GM21526 (cell line): ENCODE results near the gene TRAPPC1.

Experiments used
- ATAC-seq: cut with Tn5 transposase; IDR thresholded peaks from one replicate; pipeline ENCODE4 v1.9.1; 2021; ENCODE audit warnings: moderate library complexity; ENCODE audit not compliant: unreplicated experiment, low FRiP score

The TRAPPC1 gene

DNA sequence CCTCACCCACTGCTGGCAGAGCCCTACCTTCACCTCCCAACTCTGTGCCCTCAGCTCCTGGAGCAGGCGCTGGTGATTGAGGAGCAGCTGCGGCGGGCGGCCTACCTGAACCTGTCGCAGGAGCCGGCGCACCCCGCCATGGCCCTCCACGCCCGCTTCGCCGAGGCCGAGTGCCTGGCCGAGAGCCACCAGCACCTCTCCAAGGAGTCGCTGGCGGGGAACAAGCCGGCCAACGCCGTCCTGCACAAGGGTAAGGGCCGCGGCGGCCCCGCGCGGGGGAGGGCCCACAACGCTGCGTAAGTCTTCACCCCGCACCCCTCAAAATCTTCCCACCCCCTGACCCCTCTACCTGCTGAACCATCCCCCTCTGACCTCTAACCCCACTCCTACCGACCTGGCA lies 22.7 kb downstream of the TRAPPC1 start:
- ATAC-seq, result no peak

DNA sequence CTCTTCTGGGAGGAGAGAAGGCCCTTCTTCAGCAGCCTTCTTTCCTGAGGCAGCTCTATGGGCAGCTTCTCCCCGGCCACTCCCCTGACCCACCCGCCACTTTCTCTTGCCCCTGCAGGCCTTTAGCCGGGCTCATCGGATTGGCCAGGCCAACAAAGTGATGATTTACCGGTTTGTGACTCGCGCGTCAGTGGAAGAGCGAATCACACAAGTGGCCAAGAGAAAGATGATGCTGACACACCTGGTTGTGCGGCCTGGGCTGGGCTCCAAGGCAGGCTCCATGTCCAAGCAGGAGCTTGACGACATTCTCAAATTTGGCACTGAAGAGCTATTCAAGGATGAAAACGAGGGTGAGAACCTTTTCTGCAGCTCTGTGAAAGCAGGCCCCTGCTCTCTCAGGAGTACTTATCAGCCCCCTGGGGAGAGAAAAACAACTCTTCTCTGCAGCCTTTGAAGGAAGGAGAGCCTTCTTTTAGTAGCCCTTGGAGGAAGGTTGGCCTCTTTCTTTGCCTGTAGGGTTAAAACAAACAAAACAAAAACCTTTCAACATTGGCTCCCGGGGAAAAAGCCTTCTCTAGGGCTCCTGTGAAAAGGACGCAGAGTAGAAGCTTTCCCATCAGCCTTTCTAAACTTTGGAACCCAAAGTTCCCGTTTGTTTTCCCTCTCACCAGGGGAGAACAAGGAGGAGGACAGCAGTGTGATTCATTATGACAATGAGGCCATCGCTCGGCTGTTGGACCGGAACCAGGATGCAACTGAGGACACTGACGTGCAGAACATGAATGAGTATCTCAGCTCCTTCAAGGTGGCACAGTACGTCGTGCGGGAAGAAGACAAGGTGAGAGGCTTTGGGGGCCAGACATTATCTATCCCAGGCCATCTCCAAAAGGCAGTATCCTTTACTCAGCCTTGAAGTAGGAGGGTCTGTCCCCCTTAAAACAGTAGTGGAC lies 28.3 kb downstream of the TRAPPC1 start:
- no peak for ATAC-seq

DNA sequence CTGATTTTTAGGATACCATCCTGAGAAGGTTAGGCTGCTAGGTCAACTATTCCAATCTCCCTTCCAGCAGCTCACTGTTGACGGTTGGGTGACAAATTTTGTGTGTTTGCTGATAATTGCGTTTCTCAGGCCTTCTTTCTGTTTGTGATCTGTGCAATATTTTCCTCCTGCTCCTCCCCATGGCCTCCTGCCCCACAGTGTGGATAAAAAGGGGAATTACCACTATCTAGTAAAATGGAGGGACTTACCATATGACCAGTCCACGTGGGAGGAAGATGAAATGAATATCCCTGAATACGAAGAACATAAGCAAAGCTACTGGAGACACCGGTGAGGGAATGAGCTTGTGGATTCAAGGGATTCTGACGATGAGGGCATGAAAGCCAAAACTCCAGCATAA lies 34.0 kb downstream of the TRAPPC1 start:
- ATAC-seq, result no peak

DNA sequence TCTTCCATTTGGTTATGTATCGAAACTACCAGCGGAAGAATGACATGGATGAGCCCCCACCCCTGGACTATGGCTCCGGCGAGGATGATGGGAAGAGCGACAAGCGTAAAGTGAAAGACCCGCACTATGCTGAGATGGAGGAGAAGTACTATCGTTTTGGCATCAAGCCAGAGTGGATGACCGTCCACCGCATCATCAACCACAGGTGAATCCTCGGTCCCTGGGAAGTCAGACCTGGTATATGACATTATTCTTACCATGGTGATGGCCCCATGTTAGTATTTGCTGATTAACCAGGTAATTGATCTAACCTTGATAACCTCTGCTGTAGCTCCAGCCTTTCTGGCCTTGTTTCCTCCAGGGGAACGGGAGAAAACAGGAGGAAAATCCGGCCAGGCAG lies 34.7 kb downstream of the TRAPPC1 start:
- ATAC-seq, result no peak

GRCh38 chr17:7894866-7895265 lies 36.9 kb downstream of the TRAPPC1 start:
- ATAC-seq, result no peak

DNA sequence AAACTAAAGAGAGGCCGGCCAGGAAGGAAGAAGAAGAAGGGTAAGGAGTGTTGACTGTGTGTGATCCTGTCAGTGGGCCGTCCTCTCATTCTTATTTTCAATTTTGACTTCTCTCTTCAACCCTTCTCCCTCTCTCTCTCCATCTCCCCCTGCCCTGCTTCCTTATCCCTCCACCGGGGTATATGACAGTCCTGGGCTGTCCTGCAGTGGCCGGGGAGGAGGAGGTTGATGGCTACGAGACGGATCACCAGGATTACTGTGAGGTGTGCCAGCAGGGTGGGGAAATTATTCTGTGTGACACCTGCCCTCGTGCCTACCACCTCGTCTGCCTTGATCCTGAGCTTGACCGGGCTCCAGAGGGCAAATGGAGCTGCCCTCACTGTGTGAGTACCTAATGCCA lies 37.5 kb downstream of the TRAPPC1 start:
- ATAC-seq, result no peak

- no peak for ATAC-seq
Measured at GRCh38 chr17:7893187-7893880, 38.4 kb downstream of the TRAPPC1 start.

GRCh38 chr17:7889166-7889955 lies 42.4 kb downstream of the TRAPPC1 start:
- ATAC-seq, result no peak

DNA sequence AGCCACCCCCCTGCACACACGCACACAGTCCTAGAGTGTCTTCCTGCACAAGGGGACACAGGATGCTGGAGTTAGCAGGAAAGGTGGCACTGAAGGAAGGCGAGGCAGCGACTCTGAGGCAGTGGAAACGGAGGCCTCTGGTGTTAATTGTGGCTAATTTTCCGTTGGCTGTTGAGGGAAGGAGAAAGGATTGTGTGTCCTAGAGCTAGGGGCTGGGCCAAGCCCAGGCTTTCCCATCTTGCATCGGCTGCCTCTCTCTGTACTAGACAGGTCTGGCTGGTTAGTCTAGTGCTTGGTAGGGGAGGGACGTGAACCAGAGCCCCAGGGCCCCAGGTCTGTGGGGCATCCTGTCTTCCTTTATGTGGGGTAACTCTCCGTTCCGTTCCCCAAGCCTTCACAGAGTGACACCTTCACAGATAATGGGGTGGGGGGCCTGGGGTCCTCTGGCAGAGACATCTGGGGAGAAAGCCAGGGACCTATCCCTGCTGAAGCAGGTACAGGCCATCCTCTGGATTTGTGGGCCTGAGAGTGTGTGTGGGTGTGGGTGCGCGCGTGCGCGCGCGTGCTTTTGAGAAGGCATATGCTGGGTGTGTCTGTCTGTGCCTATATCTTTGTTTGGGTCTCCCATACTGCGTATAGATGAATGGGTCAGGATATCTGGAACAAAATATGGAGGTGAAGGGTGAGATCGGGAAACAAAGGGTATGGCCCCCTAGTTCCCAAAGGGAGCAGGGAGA lies 43.4 kb downstream of the TRAPPC1 start, which contains the start of gene CHD3:
CHD3 (plus strand) TSS at position 606 of the 737 bp plus-strand sequence. CDS start 212 bp downstream, outside the sequence.
- no peak for ATAC-seq

DNA sequence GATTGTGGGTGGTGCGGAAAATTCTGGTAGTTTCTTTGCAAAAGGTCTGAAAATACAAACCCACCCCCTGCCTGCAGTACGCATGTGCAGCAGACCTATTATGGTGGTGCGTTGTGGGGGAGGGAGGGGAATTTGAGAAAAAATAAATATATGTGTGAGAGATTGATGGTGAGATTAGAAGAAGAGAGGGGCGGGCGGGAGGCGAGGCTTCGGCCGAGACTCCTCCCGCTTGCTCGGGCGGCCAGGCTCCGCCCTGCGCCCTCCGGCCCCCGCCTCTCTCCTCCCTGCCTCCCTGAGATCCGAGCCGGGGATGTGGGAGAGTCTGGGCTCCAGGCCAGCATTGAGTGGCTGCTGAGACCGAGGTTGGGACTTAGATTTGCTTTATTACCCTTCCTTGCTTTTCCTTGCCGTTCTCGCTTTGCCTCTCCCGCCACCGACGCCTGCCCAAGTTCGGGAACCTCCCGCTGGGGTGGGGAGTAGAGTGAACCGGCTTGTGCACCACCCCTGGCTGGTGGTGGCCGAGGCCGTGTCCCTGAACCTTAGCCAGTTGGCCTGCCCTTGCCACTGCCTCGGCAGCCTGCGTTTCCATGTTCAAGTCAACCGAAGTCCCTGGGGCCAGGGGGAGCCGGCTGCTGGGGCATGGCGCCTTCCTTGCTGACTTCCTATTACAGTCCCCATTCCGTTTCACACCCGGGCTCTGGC lies 44.1 kb downstream of the TRAPPC1 start:
- no peak for ATAC-seq

GRCh38 chr17:7887038-7887481 lies 44.7 kb downstream of the TRAPPC1 start:
- ATAC-seq, result no peak

DNA sequence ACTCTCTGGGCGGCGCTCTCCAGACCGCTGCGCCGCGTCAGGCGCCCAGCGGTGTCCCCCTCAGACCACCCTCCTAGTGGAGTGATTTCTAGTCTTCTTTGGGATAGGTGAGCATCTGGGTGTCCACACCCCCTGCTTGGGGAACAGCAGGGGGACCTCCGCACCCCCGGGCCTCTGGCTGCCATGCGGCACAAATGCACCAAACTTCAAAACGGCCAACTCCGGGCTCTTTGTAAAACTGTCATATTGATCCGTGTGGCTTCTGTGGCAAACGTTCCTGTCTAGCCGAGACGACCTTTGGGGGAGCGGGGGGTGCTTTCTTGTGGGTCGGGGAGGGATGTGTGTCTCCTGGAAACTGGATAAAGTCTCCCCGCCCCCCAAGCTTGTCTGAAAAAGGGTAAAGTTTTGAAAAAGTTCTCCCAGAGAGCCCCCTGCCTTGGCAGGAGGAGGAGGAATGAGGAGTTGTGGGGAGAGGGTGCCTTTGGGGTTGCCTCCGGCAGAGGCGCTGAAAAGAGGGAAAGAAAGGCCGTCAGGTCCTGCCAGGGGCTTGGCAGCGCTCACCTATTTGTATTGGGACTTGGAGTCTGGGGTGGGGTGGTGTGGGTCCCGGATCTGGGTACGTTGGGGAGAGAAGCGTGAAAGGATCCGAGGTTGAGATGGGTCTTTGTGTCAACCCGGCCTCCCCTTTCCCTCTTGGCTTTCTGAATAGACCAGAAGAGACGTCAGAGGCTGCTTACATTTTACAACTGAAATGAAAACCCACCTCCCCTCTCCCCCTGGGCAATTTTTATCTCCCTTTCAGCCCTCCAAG lies 45.3 kb downstream of the TRAPPC1 start:
- no peak for ATAC-seq

GRCh38 chr17:7885367-7886226 lies 46.1 kb downstream of the TRAPPC1 start:
- no peak for ATAC-seq

GRCh38 chr17:7884581-7885366 lies 47.0 kb downstream of the TRAPPC1 start:
- no peak for ATAC-seq

GRCh38 chr17:7883781-7884386 lies 47.9 kb downstream of the TRAPPC1 start:
- ATAC-seq, result no peak

DNA sequence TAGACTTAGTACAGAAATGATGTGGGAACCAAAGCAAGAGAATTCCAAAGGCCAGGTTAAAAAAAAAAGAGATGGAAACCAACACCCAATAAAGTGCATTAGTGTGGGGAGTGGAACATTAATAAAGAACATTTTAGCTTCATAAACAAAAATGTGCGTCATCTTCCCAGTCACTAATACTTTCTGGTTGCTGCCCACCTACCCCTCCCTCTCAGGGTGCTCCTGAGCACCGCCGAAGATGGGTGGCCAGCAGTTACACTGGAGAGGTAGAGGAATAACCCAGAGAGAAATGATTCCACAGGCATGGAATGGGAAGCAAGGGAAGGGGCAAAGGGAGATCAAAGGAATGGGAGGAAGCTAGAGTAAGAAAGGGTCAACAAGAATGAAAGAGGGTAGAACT lies 49.1 kb downstream of the TRAPPC1 start:
- no peak for ATAC-seq

- ATAC-seq, result no peak
Measured at GRCh38 chr17:7882068-7882467, 49.7 kb downstream of the TRAPPC1 start.
